GM18499 (cell line): Measurements from ENCODE around the gene ZNF79.

Experiments used
- ATAC-seq: cut with Tn5 transposase; IDR thresholded peaks from one replicate; pipeline ENCODE4 v1.9.1; 2021; ENCODE audit warnings: moderate number of reproducible peaks; ENCODE audit not compliant: insufficient read depth, unreplicated experiment

ZNF79 gene

DNA sequence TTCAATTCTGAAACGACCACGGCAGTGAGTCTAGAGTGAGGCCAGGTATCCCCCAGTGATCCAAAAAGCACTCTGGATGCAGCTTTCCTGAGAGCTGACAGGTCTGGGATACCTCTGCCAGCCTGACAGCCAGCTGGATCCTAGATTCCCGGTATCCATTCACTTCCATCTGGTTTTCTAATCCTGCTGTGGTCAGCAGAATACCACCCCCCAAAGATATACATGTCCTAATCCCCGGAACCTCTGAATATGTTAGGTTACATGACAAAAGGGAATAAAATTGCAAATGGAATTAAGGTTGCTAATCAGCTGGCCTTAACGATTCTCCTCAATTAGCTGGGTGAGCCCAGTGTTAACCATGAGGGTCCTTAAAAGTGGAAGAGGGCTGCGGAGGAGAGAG, 1.4 kb upstream of the ZNF79 start:
- ATAC-seq = no peak

DNA sequence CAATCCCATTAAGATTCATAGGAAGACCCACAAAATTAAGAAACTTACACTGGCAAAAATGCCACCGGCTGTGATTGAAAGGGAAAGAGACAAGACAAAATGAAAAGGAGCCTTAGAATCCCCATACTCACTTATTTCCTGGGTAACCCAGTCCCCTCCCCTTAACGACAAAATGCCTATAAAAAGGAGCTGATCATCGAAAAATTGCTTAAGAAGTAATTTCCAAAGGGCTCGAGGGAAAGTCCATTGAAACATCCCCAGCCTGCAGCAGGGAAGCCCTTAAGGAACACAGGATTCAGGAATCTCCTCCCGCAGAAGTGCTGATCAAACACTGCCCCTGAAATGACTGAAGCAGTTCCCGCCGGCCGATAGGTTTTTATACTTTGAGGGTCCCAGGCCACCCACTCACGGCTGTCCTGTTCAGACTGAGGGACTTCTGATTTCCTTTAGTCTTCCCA, 677 bp upstream of the ZNF79 start:
- no peak for ATAC-seq

GRCh38 chr9:127424676-127424999, 456 bp downstream of the ZNF79 start:
- ATAC-seq = no peak

DNA sequence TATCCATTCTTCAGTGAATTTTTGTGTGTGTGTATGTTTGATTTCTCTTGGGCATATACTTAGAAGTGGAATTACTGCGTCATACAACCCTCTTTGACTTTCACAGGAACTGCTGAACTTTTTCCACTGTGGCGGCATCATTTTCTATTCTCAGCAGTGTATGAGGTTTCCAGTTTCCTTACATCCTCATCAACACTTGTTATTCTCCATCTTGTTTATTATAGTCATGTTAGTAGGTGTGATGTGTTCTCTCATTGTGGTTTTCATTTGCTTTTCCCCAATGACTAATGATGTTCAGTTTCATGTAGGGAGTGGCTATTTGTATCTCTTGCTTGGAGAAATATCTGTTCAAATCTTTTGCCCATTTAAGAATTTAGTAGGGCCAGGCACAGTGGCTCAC, 2.6 kb downstream of the ZNF79 start:
- ATAC-seq = no peak

- ATAC-seq = no peak
Observed at GRCh38 chr9:127428348-127428747, 4.2 kb downstream of the ZNF79 start.

- no peak for ATAC-seq
Observed at GRCh38 chr9:127430415-127430814, 6.2 kb downstream of the ZNF79 start.

DNA sequence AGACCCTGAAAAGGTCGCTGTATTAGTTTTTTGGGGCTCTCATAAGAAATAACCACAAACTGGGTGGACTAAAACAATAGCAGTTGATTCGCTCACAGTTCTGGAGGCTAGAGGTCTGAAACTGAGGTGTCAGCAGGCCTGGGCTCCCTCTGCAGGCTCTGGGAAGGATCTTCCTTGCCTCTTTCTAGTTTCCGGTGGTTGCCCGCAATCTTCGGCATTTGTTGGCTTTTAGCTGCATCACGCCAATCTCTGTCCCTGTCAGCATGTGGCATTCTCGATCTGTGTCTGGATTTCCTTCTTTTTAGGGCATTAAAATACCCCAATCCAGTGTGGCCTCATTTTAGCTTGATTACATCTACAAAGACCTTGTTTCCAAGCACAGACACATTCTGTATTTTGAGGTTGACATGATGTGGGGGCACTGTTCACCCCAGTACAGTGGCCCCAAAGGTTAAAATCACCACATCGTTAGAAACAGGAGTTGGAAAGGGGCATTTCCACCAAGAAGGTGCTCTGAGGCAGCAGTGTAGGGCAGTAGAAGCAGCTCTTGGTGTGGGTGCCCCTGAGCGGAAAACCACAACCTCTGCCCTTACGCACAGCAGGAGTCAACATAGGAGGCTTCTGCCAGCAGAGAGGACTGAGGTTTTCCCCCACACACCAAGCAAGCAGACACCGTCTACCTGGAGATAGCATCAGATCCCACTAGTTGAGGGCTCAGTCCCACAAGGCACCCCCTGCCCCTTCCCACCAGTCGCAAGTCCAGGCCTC, 13.5 kb downstream of the ZNF79 start:
- ATAC-seq = no peak

GRCh38 chr9:127438394-127438793, 14.2 kb downstream of the ZNF79 start:
- no peak for ATAC-seq

DNA sequence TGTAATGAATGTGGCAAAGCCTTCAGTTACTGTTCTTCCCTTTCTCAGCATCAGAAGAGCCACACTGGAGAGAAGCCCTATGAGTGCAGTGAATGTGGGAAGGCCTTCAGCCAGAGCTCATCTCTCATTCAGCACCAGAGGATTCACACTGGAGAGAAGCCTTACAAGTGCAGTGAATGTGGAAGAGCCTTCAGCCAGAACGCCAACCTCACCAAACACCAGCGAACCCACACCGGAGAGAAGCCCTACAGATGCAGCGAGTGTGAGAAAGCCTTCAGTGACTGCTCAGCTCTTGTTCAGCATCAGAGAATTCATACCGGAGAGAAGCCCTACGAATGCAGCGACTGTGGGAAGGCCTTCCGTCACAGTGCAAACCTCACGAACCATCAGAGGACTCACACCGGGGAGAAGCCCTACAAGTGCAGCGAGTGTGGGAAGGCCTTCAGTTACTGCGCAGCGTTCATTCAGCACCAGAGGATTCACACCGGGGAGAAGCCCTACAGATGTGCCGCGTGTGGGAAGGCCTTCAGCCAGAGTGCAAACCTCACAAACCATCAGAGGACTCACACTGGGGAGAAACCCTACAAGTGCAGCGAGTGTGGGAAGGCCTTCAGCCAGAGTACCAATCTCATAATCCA, 20.2 kb downstream of the ZNF79 start:
- ATAC-seq = no peak

GRCh38 chr9:127444921-127445850, 21.0 kb downstream of the ZNF79 start:
- ATAC-seq = no peak

DNA sequence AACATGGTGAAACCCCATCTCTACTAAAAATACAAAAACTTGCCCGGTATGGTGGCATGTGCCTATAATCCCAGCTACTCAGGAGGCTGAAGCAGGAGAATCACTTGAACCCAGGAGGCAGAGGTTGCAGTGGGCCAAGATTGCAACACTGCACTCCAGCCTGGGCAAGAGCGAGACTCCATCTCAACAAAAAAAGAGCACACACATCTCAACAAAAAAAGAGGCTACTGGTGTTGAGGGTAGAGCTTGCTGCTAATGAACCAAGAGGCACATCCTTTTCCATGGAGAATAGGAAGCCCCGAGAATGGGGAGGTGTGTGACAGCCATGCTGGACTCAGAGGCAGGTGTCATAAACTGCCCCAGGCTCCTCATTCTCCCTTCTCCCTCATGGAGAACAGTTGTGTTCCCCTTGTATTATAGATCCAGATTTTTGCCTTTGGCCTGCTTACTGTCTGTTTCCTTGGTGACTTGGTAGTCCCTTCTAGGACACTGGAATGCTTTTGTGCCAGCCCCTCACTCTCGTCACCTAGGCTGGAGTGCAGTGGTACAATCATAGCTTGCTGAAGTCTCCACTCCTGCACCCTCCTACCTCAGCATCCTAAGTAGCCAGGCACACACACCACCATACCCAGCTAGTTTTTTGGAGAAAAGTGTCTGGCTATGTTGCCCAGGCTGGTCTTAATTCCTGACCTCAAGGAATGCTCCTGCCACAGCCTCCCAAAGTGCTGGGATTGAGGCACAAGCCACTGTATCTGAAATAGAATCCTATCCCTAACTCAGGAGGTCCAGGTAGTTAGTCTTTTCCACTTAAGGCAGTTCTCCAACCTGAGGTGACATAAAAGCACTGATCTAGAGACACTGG, 21.9 kb downstream of the ZNF79 start:
- no peak for ATAC-seq

DNA sequence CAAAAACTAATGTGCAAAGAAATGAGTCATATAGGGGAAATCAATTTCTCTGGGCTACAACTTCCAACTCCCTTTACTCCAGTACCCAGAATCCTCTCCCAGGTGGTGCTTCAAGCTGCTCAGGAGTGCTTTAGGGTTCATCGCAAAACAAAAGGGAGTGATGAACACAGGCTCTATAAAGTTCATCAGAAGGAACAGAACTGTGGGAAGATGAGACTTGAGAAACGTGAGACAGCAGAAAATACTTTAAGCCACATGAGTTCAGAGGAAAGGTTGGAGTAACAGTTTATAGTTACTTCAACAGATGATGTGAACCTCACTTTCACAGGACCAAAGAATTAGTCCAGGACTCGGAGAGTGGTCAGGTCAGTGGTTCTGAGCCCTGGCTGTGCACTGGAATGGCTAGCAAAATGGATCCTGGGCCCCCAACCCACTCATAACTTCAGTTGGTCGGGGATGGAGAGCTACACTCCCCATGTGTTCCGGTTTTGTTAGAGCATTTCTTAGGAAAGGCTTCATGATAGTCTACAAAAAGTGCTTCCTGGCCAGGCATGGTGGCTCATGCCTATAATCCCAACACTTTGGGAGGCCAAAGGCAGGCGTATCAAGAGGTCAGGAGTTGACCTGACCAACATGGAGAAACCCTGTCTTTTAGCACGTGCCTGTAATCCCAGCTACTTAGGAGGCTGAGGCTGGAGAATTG, 22.7 kb downstream of the ZNF79 start:
- ATAC-seq = no peak

GRCh38 chr9:127447416-127448111, 23.4 kb downstream of the ZNF79 start:
- no peak for ATAC-seq

DNA sequence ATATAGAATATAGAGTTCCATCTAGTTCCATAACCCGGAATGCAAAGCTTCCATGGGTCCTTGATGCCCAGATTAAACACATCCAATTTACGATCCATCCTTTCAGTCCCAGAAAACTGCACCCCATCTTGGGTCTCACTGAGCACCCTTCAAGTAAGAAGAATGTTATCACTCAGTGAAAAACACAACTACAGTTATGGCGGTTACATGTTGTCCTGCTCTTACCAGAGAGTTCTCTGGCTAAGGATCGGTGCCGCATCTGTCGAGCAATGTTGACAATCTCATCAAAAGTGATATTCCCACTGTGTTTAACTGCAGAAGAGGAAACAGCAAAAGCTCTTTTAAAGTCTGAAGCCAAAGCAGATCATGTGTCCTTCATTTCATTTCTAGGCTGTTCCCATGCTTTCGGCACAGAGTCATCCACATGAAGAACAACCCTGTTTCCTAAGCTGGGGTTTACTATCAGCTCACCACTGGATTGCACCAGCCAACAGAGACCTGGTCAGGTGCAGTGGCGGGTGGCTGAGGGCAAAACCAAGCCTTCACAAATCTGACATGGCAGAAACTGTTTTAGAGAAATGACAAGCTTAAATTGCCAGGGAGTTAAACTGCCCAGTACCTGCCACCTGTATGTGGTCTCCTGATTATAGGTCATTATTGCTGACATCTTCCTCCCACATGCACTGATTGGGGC, 24.1 kb downstream of the ZNF79 start:
- ATAC-seq = no peak

GRCh38 chr9:127449332-127449966, 25.3 kb downstream of the ZNF79 start:
- no peak for ATAC-seq

DNA sequence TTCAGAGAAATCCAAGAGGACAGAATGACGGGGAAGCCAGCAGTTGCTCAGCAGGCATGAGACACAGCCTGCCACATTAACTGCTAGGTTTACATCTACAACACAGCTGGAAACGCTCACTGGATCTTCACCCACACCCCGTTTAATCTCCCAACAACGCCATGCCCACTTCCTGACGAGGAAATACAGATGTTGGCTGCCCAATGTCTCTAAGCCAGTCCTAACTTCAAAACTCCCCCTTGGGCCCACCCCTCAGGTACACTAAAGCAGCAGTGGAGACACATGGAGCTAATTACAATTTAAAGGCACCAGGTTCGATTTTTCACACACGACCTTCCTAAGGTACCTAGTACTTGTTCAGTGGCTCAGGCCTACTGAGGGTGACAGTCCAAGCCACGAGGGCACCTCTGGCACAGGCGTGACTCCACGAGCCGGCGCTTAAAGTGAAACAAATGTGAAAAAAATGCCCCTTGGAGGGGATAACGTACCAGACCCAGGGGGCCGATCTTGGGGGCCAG, 26.1 kb downstream of the ZNF79 start:
- no peak for ATAC-seq

- ATAC-seq = no peak
Observed at GRCh38 chr9:127450830-127451607, 26.8 kb downstream of the ZNF79 start, which contains the start of the genes LRSAM1 and RPL12. TSS of gene LRSAM1 (plus strand) at chr9:127451510. CDS start at chr9:127454528, 3,018 bp downstream. TSS of gene RPL12 (minus strand) at chr9:127451406. CDS start at chr9:127451317, 89 bp downstream.
